Activated B cell treated with CpG ODN at 0.5 μM for 24 hours (primary cell): ENCODE data around the gene AGBL1. TPM values are rescaled to one million over a fixed set of nuclear protein-coding genes. Genes with fewer than 3 reads are reported as not detected.

Experiments used
- ATAC-seq: fragments of 200-7000 bp; cut with Tn5 transposase; one replicate; pipeline ENCODE4 v1.10.0; 2021; ENCODE audit warnings: low read depth, mild to moderate bottlenecking, moderate library complexity
- CTCF ChIA-PET: fragments of 350-600 bp; sonication (Branson Sonifier 250); formaldehyde crosslinking; loops from one replicate; lab custom pipeline; 2021; ENCODE audit warnings: antibody characterized with exemption; lab: Charles Lee
- POLR2A ChIA-PET: fragments of 350-600 bp; sonication (Branson Sonifier 250); formaldehyde crosslinking; loops from one replicate; lab custom pipeline; 2021; ENCODE audit warnings: antibody characterized with exemption; lab: Charles Lee
- DNase-seq: peaks from one replicate; pipeline ENCODE4 v3.0.0; 2022
- H3K27ac Mint-ChIP-seq: one replicate; pipeline ENCODE4 v1.8.0; 2020; ENCODE audit warnings: mixed read lengths
- H3K27me3 Mint-ChIP-seq: one replicate; pipeline ENCODE4 v1.8.0; 2021; ENCODE audit warnings: mixed read lengths
- H3K36me3 Mint-ChIP-seq: one replicate; pipeline ENCODE4 v1.8.0; 2021; ENCODE audit warnings: low read depth, mixed read lengths
- H3K4me1 Mint-ChIP-seq: one replicate; pipeline ENCODE4 v1.8.0; 2021; ENCODE audit warnings: mixed read lengths
- H3K4me3 Mint-ChIP-seq: one replicate; pipeline ENCODE4 v1.8.0; 2020; ENCODE audit warnings: mild to moderate bottlenecking, mixed read lengths
- H3K9me3 Mint-ChIP-seq: one replicate; pipeline ENCODE4 v1.8.0; 2020; ENCODE audit warnings: mixed read lengths
- intact Hi-C: fragments of 100-400 bp; cut with micrococcal nuclease; formaldehyde crosslinking; loops from one replicate; pipeline ENCODE4 v1.15.1; 2024
- total RNA-seq: library from RNA; stranded (reverse); gene quantifications from 2 replicates; pipeline ENCODE4 v1.2.3, GENCODE V29; 2022
- TF ChIP-seq, protein P1 (sequence below): fragments of 200-600 bp; IDR thresholded peaks from one replicate; pipeline ENCODE4 v1.8.0; 2022; ENCODE audit warnings: antibody characterized with exemption, mild to moderate bottlenecking

AGBL1 gene
- total RNA-seq, 1 donor from 2014 or later: not detected

DNA sequence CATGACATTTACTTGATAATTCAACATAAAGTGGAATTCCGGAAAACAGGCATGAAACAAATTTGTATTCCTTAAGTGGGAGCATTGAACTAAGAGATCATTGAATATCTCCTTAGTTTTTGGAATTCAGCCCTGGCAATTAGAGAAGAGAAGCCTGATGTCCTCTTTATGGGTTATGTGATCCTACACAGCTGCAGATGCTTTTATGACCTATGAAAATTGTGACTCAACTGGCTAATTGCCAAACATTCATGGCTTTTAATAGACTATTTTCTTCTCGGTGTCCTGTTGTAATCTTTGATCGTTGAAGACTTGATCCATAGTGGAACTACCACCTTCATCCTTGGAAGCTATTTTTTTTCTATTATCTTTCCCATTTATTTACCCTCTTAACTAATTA lies 46.1 kb downstream of the AGBL1 start:
- DNase-seq: no peak
- TF ChIP-seq, protein P1, sequence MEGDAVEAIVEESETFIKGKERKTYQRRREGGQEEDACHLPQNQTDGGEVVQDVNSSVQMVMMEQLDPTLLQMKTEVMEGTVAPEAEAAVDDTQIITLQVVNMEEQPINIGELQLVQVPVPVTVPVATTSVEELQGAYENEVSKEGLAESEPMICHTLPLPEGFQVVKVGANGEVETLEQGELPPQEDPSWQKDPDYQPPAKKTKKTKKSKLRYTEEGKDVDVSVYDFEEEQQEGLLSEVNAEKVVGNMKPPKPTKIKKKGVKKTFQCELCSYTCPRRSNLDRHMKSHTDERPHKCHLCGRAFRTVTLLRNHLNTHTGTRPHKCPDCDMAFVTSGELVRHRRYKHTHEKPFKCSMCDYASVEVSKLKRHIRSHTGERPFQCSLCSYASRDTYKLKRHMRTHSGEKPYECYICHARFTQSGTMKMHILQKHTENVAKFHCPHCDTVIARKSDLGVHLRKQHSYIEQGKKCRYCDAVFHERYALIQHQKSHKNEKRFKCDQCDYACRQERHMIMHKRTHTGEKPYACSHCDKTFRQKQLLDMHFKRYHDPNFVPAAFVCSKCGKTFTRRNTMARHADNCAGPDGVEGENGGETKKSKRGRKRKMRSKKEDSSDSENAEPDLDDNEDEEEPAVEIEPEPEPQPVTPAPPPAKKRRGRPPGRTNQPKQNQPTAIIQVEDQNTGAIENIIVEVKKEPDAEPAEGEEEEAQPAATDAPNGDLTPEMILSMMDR: no peak
- CTCF ChIA-PET: no interaction called here
- H3K27ac Mint-ChIP-seq: no peak overlapping the region
- H3K4me1 Mint-ChIP-seq: no peaks in the 10 kb centered on the region
- intact Hi-C loops: no loop called here
- H3K36me3 Mint-ChIP-seq: no peaks in the 10 kb centered on the region
- peaks cover 2% of the 10 kb centered on the region for H3K27me3 Mint-ChIP-seq
- no peaks in the 10 kb centered on the region for H3K9me3 Mint-ChIP-seq
- H3K4me3 Mint-ChIP-seq: no peak overlapping the region
- POLR2A ChIA-PET: no interaction called here
- ATAC-seq: no peak

DNA sequence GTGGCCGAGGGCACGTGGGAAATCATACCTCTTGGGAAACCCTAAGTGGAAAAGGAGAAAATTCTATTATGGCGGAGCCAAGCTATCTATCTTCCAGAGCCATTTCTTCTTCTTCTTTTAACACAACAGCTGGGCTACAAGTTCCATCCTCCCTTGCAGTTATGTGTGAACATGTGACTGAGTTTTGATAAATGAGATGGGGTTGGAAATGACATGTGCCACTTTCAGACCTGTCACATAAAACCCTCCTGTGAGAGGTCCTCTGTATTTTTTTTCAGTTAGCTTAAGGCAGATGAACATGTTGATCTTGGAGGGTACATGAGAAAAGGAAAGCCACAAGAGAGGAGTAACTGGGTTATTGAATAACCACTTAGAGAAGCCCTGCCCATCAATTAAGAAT lies 47.9 kb downstream of the AGBL1 start:
- TF ChIP-seq, protein P1: no peak
- no peak for DNase-seq
- no peak for ATAC-seq
- Mint-ChIP-seq H3K27ac (no peak overlapping the region), H3K4me3 (no peak overlapping the region), H3K4me1 (no peaks in the 10 kb centered on the region), H3K36me3 (no peaks in the 10 kb centered on the region), H3K27me3 (peaks cover 2% of the 10 kb centered on the region), H3K9me3 (no peaks in the 10 kb centered on the region)
- ChIA-PET CTCF (no interaction called here), POLR2A (no interaction called here)
- intact Hi-C loops: no loop called here

DNA sequence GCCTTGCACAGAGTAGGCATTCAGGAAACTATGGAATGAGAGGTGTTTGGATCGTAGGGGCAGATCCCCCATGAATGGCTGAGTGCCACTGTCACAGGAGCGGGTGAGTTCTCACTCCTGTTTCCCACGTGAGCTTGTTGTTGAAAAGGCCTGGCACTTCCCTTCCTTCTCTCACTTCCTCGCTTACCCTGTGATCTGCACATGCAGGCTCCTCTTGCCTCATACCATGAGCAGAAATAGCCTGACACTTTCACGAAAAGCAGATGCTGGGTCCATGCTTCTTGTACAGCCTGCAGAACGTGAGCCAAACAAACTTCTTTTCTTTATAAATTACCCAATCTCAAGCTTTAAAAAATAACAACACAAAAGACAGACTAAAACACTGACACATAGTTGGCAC lies 55.4 kb downstream of the AGBL1 start:
- DNase-seq (no peak), ATAC-seq (no peak)
- Mint-ChIP-seq H3K4me3 (no peak overlapping the region), H3K36me3 (no peaks in the 10 kb centered on the region), H3K9me3 (no peaks in the 10 kb centered on the region), H3K27me3 (no peaks in the 10 kb centered on the region), H3K4me1 (no peaks in the 10 kb centered on the region), H3K27ac (no peak overlapping the region)
- ChIA-PET POLR2A (no interaction called here), CTCF (no interaction called here)
- intact Hi-C loops: no loop called here
- TF ChIP-seq, protein P1: no peak

DNA sequence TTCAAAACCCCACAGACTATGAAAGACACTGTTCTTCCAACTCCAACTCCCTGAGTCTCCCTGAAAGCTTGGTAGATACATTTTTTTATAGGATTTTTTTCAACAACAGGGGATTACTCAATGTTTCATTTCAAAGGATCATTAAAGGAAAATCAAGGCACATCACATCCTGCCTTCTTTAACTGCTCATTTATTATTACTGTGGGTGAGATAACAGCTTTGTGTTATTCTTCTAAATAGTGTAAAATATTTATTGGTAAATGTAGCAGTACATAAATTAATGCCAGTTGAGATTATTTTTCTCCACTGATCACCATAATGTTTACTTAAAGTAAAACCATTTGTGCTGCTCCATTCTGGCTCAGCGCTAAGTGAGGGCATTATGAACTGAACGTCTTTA lies 57.2 kb downstream of the AGBL1 start:
- DNase-seq: no peak
- POLR2A ChIA-PET: no interaction called here
- TF ChIP-seq, protein P1: no peak
- no peaks in the 10 kb centered on the region for H3K27me3 Mint-ChIP-seq
- no peaks in the 10 kb centered on the region for H3K4me1 Mint-ChIP-seq
- CTCF ChIA-PET: no interaction called here
- H3K9me3 Mint-ChIP-seq: no peaks in the 10 kb centered on the region
- no peaks in the 10 kb centered on the region for H3K36me3 Mint-ChIP-seq
- H3K4me3 Mint-ChIP-seq: no peak overlapping the region
- no peak for ATAC-seq
- intact Hi-C loops: no loop called here
- H3K27ac Mint-ChIP-seq: no peak overlapping the region

DNA sequence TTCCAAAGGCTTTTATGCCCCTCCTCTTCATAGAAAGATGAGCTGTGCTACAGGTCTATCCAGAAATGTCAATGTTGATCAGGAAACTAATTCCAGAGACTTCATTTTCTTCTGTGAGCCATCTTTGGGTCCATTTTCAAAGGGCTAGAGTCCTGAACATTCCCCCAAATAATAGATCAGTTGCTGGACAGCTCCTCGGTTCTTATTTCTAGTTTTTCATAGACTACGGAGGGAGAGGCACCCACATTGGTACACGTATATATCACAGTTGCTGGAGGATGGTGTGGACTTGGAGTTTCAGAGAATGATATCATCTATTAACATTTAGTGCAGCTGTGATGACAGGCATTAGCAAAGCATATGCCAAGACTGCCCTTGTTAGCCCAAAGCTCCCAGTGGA lies 59.1 kb downstream of the AGBL1 start:
- Mint-ChIP-seq H3K27me3 (no peaks in the 10 kb centered on the region), H3K4me1 (no peaks in the 10 kb centered on the region), H3K36me3 (no peaks in the 10 kb centered on the region), H3K27ac (no peak overlapping the region), H3K9me3 (no peaks in the 10 kb centered on the region), H3K4me3 (no peak overlapping the region)
- POLR2A ChIA-PET: no interaction called here
- ATAC-seq (no peak), DNase-seq (no peak)
- CTCF ChIA-PET: no interaction called here
- intact Hi-C loops: no loop called here
- TF ChIP-seq, protein P1: no peak
